H9 (cell line): Measurements from ENCODE around the gene FOLR2. TPM values are rescaled to one million over a fixed set of nuclear protein-coding genes. Genes with fewer than 3 reads are reported as not detected.
A peak's percentile ranks its signal among the peaks of the same experiment; 100 is the strongest.

Experiments
- DNase-seq: peaks from one replicate; pipeline ENCODE4 v3.0.0-alpha.2; 2017
- H2AFZ ChIP-seq: one replicate; pipeline ENCODE4 v1.6.1; 2013; ENCODE audit warnings: mild to moderate bottlenecking, low read length, control low read depth, moderate library complexity
- H2AK5ac ChIP-seq: 2 replicates; pipeline ENCODE4 v1.6.1; 2013; ENCODE audit warnings: low read length, control low read depth, mixed read lengths; ENCODE audit not compliant: insufficient read length
- H2BK120ac ChIP-seq: one replicate; pipeline ENCODE4 v1.6.1; 2013; ENCODE audit warnings: low read depth, mild to moderate bottlenecking, low read length, control low read depth, inconsistent platforms; ENCODE audit not compliant: poor library complexity, severe bottlenecking
- H2BK12ac ChIP-seq: 2 replicates; pipeline ENCODE4 v1.6.1; 2013; ENCODE audit warnings: low read length, control low read depth, mixed read lengths, low read depth; ENCODE audit not compliant: insufficient read length
- H2BK15ac ChIP-seq: 2 replicates; pipeline ENCODE4 v1.6.1; 2013; ENCODE audit warnings: low read depth, low read length, control low read depth
- H2BK20ac ChIP-seq: one replicate; pipeline ENCODE4 v1.6.1; 2013; ENCODE audit warnings: low read depth, mild to moderate bottlenecking, low read length, control low read depth, inconsistent platforms; ENCODE audit not compliant: poor library complexity, severe bottlenecking
- H2BK5ac ChIP-seq: 2 replicates; pipeline ENCODE4 v1.6.1; 2013; ENCODE audit warnings: low read length, control low read depth, mixed read lengths; ENCODE audit not compliant: insufficient read length
- H3K14ac ChIP-seq: 2 replicates; pipeline ENCODE4 v1.6.1; 2013; ENCODE audit warnings: low read length, control low read depth; ENCODE audit not compliant: insufficient read depth
- H3K18ac ChIP-seq: 2 replicates; pipeline ENCODE4 v1.6.1; 2013; ENCODE audit warnings: low read depth, mild to moderate bottlenecking, mixed read lengths, low read length, control low read depth; ENCODE audit not compliant: insufficient read length
- H3K23ac ChIP-seq: 2 replicates; pipeline ENCODE4 v1.6.1; 2013; ENCODE audit warnings: low read length, control low read depth, mixed read lengths, low read depth; ENCODE audit not compliant: insufficient read length
- H3K23me2 ChIP-seq: 2 replicates; pipeline ENCODE4 v1.6.1; 2013; ENCODE audit warnings: low read depth, mild to moderate bottlenecking, mixed read lengths, low read length, control low read depth; ENCODE audit not compliant: insufficient read length, poor library complexity, severe bottlenecking
- H3K27ac ChIP-seq: 2 replicates; pipeline ENCODE4 v1.5.1; 2013; ENCODE audit warnings: low read length, control low read depth, mixed read lengths, low read depth; ENCODE audit not compliant: insufficient read length
- H3K27me3 ChIP-seq: 2 replicates; pipeline ENCODE4 v1.6.1; 2013; ENCODE audit warnings: low read length, control low read depth, inconsistent platforms; ENCODE audit not compliant: insufficient read depth
- H3K4ac ChIP-seq: 2 replicates; pipeline ENCODE4 v1.6.1; 2013; ENCODE audit warnings: low read depth, mild to moderate bottlenecking, control low read depth, inconsistent platforms, low read length, moderate library complexity
- H3K4me1 ChIP-seq: 2 replicates; pipeline ENCODE4 v1.6.1; 2013; ENCODE audit warnings: low read length, control low read depth, inconsistent platforms; ENCODE audit not compliant: insufficient read depth
- H3K4me2 ChIP-seq: 2 replicates; pipeline ENCODE4 v1.6.1; 2013; ENCODE audit warnings: low read length, control low read depth, mixed read lengths; ENCODE audit not compliant: insufficient read length, insufficient read depth
- H3K56ac ChIP-seq: 2 replicates; pipeline ENCODE4 v1.6.1; 2013; ENCODE audit warnings: low read depth, mild to moderate bottlenecking, mixed read lengths, low read length, control low read depth; ENCODE audit not compliant: insufficient read length
- H3K79me1 ChIP-seq: 2 replicates; pipeline ENCODE4 v1.6.1; 2013; ENCODE audit warnings: low read depth, mild to moderate bottlenecking, moderate library complexity, low read length, control low read depth, inconsistent platforms; ENCODE audit not compliant: insufficient read depth, poor library complexity, severe bottlenecking
- H3K79me2 ChIP-seq: 2 replicates; pipeline ENCODE4 v1.6.1; 2013; ENCODE audit warnings: low read length, control low read depth, inconsistent platforms; ENCODE audit not compliant: insufficient read depth
- H3K9ac ChIP-seq: 2 replicates; pipeline ENCODE4 v1.6.1; 2013; ENCODE audit warnings: low read length, control low read depth, mixed read lengths; ENCODE audit not compliant: insufficient read length; ENCODE audit errors: extremely low read depth
- H3K9me3 ChIP-seq: one replicate; pipeline ENCODE4 v1.6.1; 2013; ENCODE audit warnings: low read depth, low read length, inconsistent platforms; ENCODE audit not compliant: control insufficient read depth
- H3T11ph ChIP-seq: one replicate; pipeline ENCODE4 v1.6.1; 2013; ENCODE audit warnings: mild to moderate bottlenecking, low read length, control low read depth, inconsistent platforms
- H4K20me1 ChIP-seq: one replicate; pipeline ENCODE4 v1.6.1; 2013; ENCODE audit not compliant: control insufficient read depth, insufficient read length, insufficient read depth
- H4K5ac ChIP-seq: 2 replicates; pipeline ENCODE4 v1.6.1; 2013; ENCODE audit warnings: low read depth, mild to moderate bottlenecking, mixed read lengths, low read length, control low read depth; ENCODE audit not compliant: insufficient read length
- H4K8ac ChIP-seq: replicated peaks from 2 replicates; pipeline ENCODE4 v1.6.1; 2013; ENCODE audit warnings: low read length, control low read depth, mixed read lengths, low read depth; ENCODE audit not compliant: insufficient read length
- H4K91ac ChIP-seq: 2 replicates; pipeline ENCODE4 v1.6.1; 2013; ENCODE audit warnings: low read depth, mild to moderate bottlenecking, moderate library complexity, mixed read lengths, low read length, control low read depth; ENCODE audit not compliant: insufficient read length
- H3K27ac Mint-ChIP-seq, 3 experiments: 2 replicates in 2 of 3; 3 replicates in 1 of 3; pipeline ENCODE4 v1.8.0; 2020 to 2021; ENCODE audit warnings: mixed read lengths in 3 of 3, mild to moderate bottlenecking in 1 of 3, moderate library complexity in 1 of 3
- H3K27me3 Mint-ChIP-seq: 2 replicates; pipeline ENCODE4 v1.8.0; 2021; ENCODE audit warnings: low read depth, mild to moderate bottlenecking, moderate library complexity, mixed read lengths
- H3K36me3 Mint-ChIP-seq, 3 experiments: 2 replicates in 2 of 3; 3 replicates in 1 of 3; pipeline ENCODE4 v1.8.0; 2020 to 2021; ENCODE audit warnings: low read depth in 3 of 3, mixed read lengths in 3 of 3; ENCODE audit not compliant: insufficient read depth in 1 of 3
- H3K4me1 Mint-ChIP-seq, 2 experiments: 2 replicates each; pipeline ENCODE4 v1.8.0; 2020; ENCODE audit warnings: mixed read lengths in 2 of 2
- H3K4me3 Mint-ChIP-seq, 2 experiments: 2 replicates in 1 of 2; 3 replicates in 1 of 2; pipeline ENCODE4 v1.8.0; 2020 to 2021; ENCODE audit warnings: mild to moderate bottlenecking in 2 of 2, mixed read lengths in 2 of 2, moderate library complexity in 1 of 2
- H3K9me3 Mint-ChIP-seq, 2 experiments: 2 replicates in 1 of 2; 3 replicates in 1 of 2; pipeline ENCODE4 v1.8.0; 2020; ENCODE audit warnings: mild to moderate bottlenecking in 2 of 2, mixed read lengths in 2 of 2, moderate library complexity in 1 of 2
- CTCF ChIP-seq: fragments of 200-600 bp; sonication (generic); conservative IDR thresholded peaks from 3 replicates; pipeline ENCODE4 v1.8.0; 2021; ENCODE audit warnings: antibody characterized with exemption, mild to moderate bottlenecking
- WGBS: extraction: QIAGEN DNeasy Blood & Tissue Kit; methylation state at CpG from one replicate; pipeline ENCODE4 v1.1.7; 2013; ENCODE audit warnings: missing lambda C conversion rate, low lambda C conversion rate, mixed read lengths; ENCODE audit not compliant: insufficient read length; ENCODE audit errors: extremely low coverage; 5-methylcytosine and 5-hydroxymethylcytosine counted together
- total RNA-seq: library from RNA; stranded (reverse); gene quantifications from 2 replicates; pipeline ENCODE4 v1.2.1, GENCODE V29; 2021

Gene FOLR2
- total RNA-seq, 1 experiment from 2014 or later, result not detected

- no peak overlapping the region for H3K18ac ChIP-seq
- no peak overlapping the region for H3K27ac Mint-ChIP-seq
Observed at GRCh38 chr11:72238040-72238450, 21.5 kb downstream of the FOLR2 start.

More at GRCh38 chr11:72238040-72238450, 21.5 kb downstream of the FOLR2 start:
- Histone ChIP-seq H2BK20ac (no peak overlapping the region), H4K91ac (no peak overlapping the region), H2BK15ac (no peak overlapping the region), H3K23me2 (peaks cover 18% of the 10 kb centered on the region), H3K79me2 (no peaks in the 10 kb centered on the region), H4K8ac (no peak overlapping the region), H4K20me1 (peaks cover 2% of the 10 kb centered on the region), H2AK5ac (no peak overlapping the region), H2BK120ac (no peak overlapping the region), H2BK12ac (no peak overlapping the region), H3T11ph (no peak overlapping the region), H3K4me2 (peak overlapping the region; percentile 27), H3K56ac (no peak overlapping the region), H3K4ac (no peak overlapping the region), H4K5ac (no peak overlapping the region), H3K23ac (no peak overlapping the region), H3K27ac (no peak overlapping the region), H2AFZ (no peak overlapping the region), H3K79me1 (no peaks in the 10 kb centered on the region), H3K4me1 (peaks cover 5% of the 10 kb centered on the region; the same call in 1 of the 2 replicates), H3K9ac (no peak overlapping the region), H3K9me3 (no peaks in the 10 kb centered on the region), H2BK5ac (no peak overlapping the region), H3K27me3 (peaks cover 38% of the 10 kb centered on the region), H3K14ac (no peak overlapping the region)
- Mint-ChIP-seq H3K4me3 (peak overlapping the region in 1 of 2 experiments; percentile 40; a peak in 1 of 5 replicates), H3K4me1 (peaks cover 24 to 38% of the 10 kb centered on the region in 2 experiments), H3K9me3 (peaks cover 0 to 6% of the 10 kb centered on the region in 2 experiments; a peak in 3 of 5 replicates), H3K27me3 (peaks cover 34% of the 10 kb centered on the region), H3K36me3 (peaks cover 15 to 50% (median 33%) of the 10 kb centered on the region in 3 experiments)
- TF ChIP-seq CTCF, result peak; percentile 94
- WGBS, result no CpG with 5 or more reads among the region's 16 CpGs
- peak; percentile 97 for DNase-seq
